Hematopoietic multipotent progenitor cell treated with erythropoietin and hydrocortisone succinate and interleukin-3 and kit ligand, for 6 days (in vitro differentiated cells): ENCODE measurements around the gene PDLIM5.
"Not testable (repeated sequence)": the region's sequence is repeated elsewhere in the genome, so short reads cannot be mapped to it uniquely, and the experiment has no call there.

Experiments used
- DNase-seq: peaks from one replicate; pipeline ENCODE4 v3.0.0-alpha.2; 2015

The PDLIM5 gene

GRCh38 chr4:94615451-94615850 is 163.7 kb downstream of the PDLIM5 start:
- DNase-seq, result no peak

GRCh38 chr4:94621491-94622080 is 169.8 kb downstream of the PDLIM5 start:
- peak; percentile 86 for DNase-seq

GRCh38 chr4:94623126-94623911 is 171.6 kb downstream of the PDLIM5 start:
- no peak for DNase-seq

DNA sequence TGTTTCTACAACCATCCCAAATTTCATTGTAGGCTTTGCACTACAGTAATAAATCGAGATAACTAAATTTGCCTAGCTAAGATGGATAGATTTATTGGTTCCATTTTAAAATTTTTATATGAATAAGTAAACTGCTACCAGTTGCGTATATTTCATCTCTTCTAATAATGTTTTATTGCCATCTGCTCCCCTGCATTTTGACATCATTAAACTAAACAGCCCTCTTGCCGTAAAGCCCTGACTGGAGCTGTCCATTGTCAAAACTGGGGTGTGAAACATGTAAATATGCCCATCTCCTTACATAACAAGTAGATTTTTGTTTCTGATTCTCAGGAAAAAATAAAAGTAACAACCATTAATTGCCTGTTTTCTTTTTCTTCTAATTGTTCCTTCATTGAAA is 175.2 kb downstream of the PDLIM5 start:
- DNase-seq, result no peak

- not testable (repeated sequence) for DNase-seq
These were observed 177.3 kb downstream of the PDLIM5 start for GRCh38 chr4:94629058-94629457.

GRCh38 chr4:94629837-94630236 is 178.1 kb downstream of the PDLIM5 start:
- DNase-seq, result no peak

GRCh38 chr4:94634271-94634670 is 182.5 kb downstream of the PDLIM5 start:
- no peak for DNase-seq

- DNase-seq, result no peak
These were observed 183.4 kb downstream of the PDLIM5 start for GRCh38 chr4:94635177-94635576.

GRCh38 chr4:94636004-94636403 is 184.3 kb downstream of the PDLIM5 start:
- DNase-seq, result no peak

GRCh38 chr4:94639298-94639697 is 187.6 kb downstream of the PDLIM5 start:
- no peak for DNase-seq

GRCh38 chr4:94640151-94640550 is 188.4 kb downstream of the PDLIM5 start:
- DNase-seq, result no peak

DNA sequence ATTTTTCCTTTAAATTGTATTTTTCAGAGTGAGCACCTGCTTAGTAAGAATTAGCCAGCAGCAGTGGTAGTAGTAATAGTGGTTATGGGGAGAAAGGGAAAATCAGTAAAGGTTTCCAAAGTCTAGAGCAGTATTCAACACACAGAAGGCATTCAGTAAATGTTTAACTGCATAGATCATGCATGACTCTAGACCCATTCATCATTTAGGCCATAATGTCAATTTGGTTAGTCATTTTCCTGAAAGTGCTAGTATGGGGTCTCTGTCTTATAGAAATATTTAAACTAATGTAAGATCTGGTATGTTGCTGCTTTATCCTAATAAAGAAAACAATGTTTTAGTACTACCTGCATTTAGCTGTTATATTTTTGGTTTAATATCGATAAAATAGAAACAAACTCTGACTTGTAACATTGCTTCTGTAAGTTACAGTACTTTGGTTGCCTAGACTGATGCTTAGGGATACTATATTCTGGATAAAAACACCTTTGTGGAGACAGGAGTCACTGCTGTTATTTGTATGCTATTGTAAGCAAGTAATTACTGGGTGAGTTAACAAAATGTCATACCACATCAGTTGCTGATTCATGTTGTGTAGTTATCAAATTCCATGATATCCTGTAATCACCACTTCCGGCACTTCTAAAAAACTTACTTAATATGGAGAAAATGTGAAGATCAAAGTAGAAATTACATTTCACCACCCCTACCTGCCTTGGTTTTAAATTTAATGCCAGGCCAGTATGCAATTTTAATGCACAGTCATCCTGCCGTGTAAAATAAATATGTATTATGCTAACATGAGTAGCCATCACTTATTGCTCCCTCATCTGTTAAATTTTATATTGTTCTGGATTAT is 190.2 kb downstream of the PDLIM5 start:
- DNase-seq, result no peak

- no peak for DNase-seq
These were observed 190.8 kb downstream of the PDLIM5 start for GRCh38 chr4:94642561-94642866.

DNA sequence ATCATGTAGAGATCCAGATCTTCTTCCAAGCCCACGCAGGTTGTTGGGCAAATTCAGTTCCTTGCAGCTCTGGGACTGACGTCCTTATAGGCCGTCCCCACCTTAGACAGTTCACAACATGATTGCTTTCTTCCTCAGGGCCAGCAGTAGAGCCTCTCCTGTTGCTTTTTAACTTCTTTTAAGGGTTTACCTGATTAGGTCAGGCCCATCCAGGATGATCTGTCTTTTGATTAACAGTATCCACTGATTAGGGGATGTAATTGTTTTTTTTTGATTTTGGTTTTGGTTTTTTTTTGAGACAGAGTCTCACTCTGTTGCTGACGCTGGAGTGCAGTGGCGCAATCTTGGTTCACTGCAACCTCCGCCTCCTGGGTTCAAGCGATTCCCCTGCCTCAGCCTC is 197.0 kb downstream of the PDLIM5 start:
- no peak for DNase-seq

- no peak for DNase-seq
These were observed 197.8 kb downstream of the PDLIM5 start for GRCh38 chr4:94649381-94650133.

DNA sequence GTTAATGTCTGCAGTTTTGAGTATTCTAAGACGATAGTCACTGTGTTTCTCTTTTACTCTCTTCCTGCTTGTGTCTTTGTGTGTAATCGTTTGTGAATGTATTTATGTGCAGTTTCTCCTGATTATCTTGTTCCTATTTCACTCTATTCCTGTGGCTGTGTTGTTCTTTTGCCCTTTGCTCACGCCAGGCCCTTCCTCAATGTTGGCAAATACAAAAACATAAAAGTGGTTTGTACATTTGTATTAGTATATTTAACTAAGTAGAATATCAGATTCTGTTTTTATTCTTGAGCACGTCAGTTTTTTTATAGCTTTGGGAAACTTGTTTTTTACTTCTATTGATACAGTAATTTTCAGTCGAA is 198.4 kb downstream of the PDLIM5 start:
- DNase-seq, result no peak

- DNase-seq, result no peak
These were observed 198.9 kb downstream of the PDLIM5 start for GRCh38 chr4:94650690-94651089.

DNA sequence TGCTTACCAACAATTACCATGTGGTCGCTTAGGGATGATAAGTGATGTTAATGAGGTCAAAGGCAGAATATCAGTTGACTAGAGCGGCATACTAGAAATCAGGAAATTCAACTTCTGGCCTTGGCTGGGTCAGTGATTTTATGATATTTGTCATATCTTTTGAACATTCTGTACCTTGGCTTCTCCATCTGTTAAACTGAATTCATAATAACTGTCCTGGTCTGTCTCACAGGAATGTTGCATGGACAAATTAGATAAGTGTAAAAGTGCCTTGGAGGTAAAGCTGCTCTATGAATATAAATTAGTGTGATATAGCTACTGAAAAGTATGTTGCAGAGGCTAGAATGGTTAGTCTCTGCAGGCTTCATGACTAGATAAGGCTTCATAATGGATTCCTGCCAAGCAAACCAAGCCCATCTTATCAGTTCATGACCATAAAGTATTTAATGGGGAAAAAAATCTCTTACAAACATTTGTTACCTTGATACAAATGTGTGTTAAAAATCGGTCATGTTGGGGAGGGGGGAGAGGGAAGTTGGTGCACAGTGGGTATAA is 201.4 kb downstream of the PDLIM5 start:
- DNase-seq, result peak; percentile 87

GRCh38 chr4:94653984-94654609 is 202.4 kb downstream of the PDLIM5 start:
- no peak for DNase-seq

- no peak for DNase-seq
These were observed 203.0 kb downstream of the PDLIM5 start for GRCh38 chr4:94654714-94655113.

DNA sequence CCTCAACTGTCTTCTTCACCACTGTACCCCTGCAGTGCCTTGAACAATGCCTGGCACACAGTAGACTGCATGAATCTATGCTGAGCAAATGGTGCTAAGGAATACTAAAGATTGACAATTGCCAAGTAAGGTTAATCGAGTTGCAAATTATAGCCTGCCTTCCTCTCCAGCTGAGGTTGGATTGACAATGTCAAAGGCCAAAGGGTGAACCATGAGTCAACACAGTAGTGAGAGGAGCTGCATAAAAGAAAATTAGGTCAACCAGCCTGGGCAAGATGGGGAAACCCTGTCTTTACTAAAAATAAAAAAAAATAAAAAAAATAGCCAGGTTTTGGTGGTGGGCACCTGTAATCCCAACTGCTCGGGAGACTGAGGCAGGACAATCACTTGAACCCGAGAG is 208.9 kb downstream of the PDLIM5 start:
- DNase-seq, result no peak

- not testable (repeated sequence) for DNase-seq
These were observed 213.3 kb downstream of the PDLIM5 start for GRCh38 chr4:94665021-94665420.
